Measurements from ENCODE around the gene MRFAP1. TPM values are rescaled to one million over a fixed set of nuclear protein-coding genes. Genes with fewer than 3 reads are reported as not detected.

Gene MRFAP1
- total and polyA plus RNA-seq, 2 of the 4 experiments (the other 2 are of a cell fraction): 65.4 to 268 TPM

- WGBS, 2 experiments (ENCODE audit: extremely low coverage in 2 of 2, insufficient read length in 1 of 2): 94 to 100% methylated on average over 1 to 3 of the region's 10 CpGs
- H2BK15ac ChIP-seq (ENCODE audit: low read depth, low read length): no peak overlapping the region
- no peak overlapping the region for H3K4ac ChIP-seq (ENCODE audit: low read depth, low read length)
- no TSS peak for BruUV-seq (replicated peaks)
- no peak overlapping the region for H4K5ac ChIP-seq (ENCODE audit: low read depth, low read length)
- no peak overlapping the region for H2AK9ac ChIP-seq (replicated peaks; ENCODE audit: low read depth, low read length, poor library complexity)
- no peak overlapping the region for H2AK5ac ChIP-seq (ENCODE audit: low read depth, low read length)
- in situ Hi-C loops (cut with MboI; ENCODE audit: low sequenced_read_pairs) (no loop called here), dilution Hi-C loops (cut with HindIII; ENCODE audit: low sequenced_read_pairs, unreplicated experiment) (no loop called here), intact Hi-C loops (cut with micrococcal nuclease) (no loop called here)
- H3K56ac ChIP-seq (ENCODE audit: extremely low read depth, insufficient read depth, low read length): no peak overlapping the region
- no peaks in the 10 kb centered on the region; the same call in 1 of the 2 replicates for H3K9me1 ChIP-seq (ENCODE audit: insufficient read depth, low read length)
- no peak overlapping the region for H3K23ac ChIP-seq (ENCODE audit: low read depth, low read length)
- H3K4me3 ChIP-seq (ENCODE audit: insufficient read depth, low read depth, low read length): no peak overlapping the region
- H2BK120ac ChIP-seq (ENCODE audit: low read depth, low read length): no peak overlapping the region
- no peak overlapping the region for H4K8ac ChIP-seq (ENCODE audit: low read depth in 2 of 2, low read length in 2 of 2)
- ChIA-PET POLR2A (ENCODE audit: unreplicated experiment) (no interaction called here), CTCF (no interaction called here)
- H3K36me3 ChIP-seq (ENCODE audit: control insufficient read depth, insufficient read depth, low read length): peaks cover 32% of the 10 kb centered on the region
- H3K27ac ChIP-seq (ENCODE audit: insufficient read depth, low read length): no peak overlapping the region
- no peak overlapping the region for H3K18ac ChIP-seq (ENCODE audit: low read depth, low read length)
- no peak overlapping the region for H3K9ac ChIP-seq (ENCODE audit: low read depth, low read length)
- no peak overlapping the region for H3K14ac ChIP-seq (replicated peaks; ENCODE audit: low read depth, low read length)
- no peak overlapping the region for H2BK5ac ChIP-seq (ENCODE audit: low read depth, low read length, poor library complexity, severe bottlenecking)
- H3K9me3 ChIP-seq (ENCODE audit: control insufficient read depth, insufficient read depth, low read length): no peaks in the 10 kb centered on the region
- no peak overlapping the region for H4K91ac ChIP-seq (ENCODE audit: insufficient read depth, low read depth, low read length)
- H3K4me1 ChIP-seq (ENCODE audit: control insufficient read depth, insufficient read depth, low read length): no peaks in the 10 kb centered on the region
- no peaks in the 10 kb centered on the region for H3K79me1 ChIP-seq (ENCODE audit: low read depth in 1 of 2, low read length in 2 of 2)
- H3K27me3 ChIP-seq (ENCODE audit: control insufficient read depth, insufficient read depth, low read length): no peaks in the 10 kb centered on the region
- no peaks in the 10 kb centered on the region for H4K20me1 ChIP-seq (ENCODE audit: insufficient read depth, low read length)
- no peak for TF ChIP-seq CTCF (conservative IDR thresholded peaks at IDR 0.05; ENCODE audit: low read depth, low read length)
- no peak for TF ChIP-seq RAD21 (IDR thresholded peaks at IDR 0.05; ENCODE audit: low read length)
- no peak for TF ChIP-seq USF2 (IDR thresholded peaks at IDR 0.05; ENCODE audit: low read depth, low read length)
- TF ChIP-seq ELK1 (IDR thresholded peaks at IDR 0.05; ENCODE audit: borderline replicate concordance, low read depth, low read length): no peak
- TF ChIP-seq POLR2A (IDR thresholded peaks at IDR 0.05; ENCODE audit: low read depth, low read length): no peak
- TF ChIP-seq NFE2L2 (IDR thresholded peaks at IDR 0.05; ENCODE audit: low read depth, low read length): no peak
- TF ChIP-seq CEBPB (IDR thresholded peaks at IDR 0.05; ENCODE audit: low read depth, low read length): no peak
- no peak overlapping the region for H2AFZ ChIP-seq (replicated peaks; ENCODE audit: low read length, poor library complexity)
- ATAC-seq (ENCODE audit: low read depth): no peak
- H2BK20ac ChIP-seq (ENCODE audit: low read depth, low read length): no peak overlapping the region
- no peak for DNase-seq
- H3K4me2 ChIP-seq (ENCODE audit: low read depth, low read length): no peak overlapping the region
Observed at GRCh38 chr4:6620296-6620695, 20.2 kb upstream of the MRFAP1 start.
